Esophagus mucosa (tissue), 1 donor: ENCODE data around the gene ATP2C1. TPM values are rescaled to one million over a fixed set of nuclear protein-coding genes. Genes with fewer than 3 reads are reported as not detected.

ENCODE experiments used
- ATAC-seq: fragments of 200-7000 bp; cut with Tn5 transposase; one replicate; pipeline ENCODE4 v1.9.1; 2020
- total RNA-seq: library from RNA; stranded (reverse); gene quantifications from one replicate; pipeline ENCODE4 v1.2.4, GENCODE V29; 2023
- donor health status: DM: yes; HTN: yes; CAD: no.

Gene ATP2C1
- total RNA-seq, 1 donor from 2014 or later, result 33.9 TPM

DNA sequence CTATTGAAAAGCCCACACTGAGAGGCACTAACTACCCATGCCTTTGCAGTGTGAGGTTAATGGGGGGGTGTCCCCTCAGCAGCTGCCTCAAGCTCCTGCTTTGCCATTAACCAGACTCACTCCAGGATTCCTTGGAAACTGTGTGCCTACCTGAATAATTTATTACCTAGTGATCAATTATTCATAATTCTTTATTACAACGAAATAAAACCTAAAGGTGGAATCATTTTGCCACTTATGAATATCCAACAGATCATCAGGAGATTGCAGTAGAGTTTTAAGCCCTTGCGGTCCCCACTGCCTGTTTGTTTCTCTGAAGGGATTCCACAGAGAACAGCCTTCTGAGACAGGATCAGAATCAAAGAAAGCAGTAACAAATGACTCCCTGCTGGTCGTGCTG, 156.1 kb downstream of the ATP2C1 start:
- ATAC-seq, result no peak

DNA sequence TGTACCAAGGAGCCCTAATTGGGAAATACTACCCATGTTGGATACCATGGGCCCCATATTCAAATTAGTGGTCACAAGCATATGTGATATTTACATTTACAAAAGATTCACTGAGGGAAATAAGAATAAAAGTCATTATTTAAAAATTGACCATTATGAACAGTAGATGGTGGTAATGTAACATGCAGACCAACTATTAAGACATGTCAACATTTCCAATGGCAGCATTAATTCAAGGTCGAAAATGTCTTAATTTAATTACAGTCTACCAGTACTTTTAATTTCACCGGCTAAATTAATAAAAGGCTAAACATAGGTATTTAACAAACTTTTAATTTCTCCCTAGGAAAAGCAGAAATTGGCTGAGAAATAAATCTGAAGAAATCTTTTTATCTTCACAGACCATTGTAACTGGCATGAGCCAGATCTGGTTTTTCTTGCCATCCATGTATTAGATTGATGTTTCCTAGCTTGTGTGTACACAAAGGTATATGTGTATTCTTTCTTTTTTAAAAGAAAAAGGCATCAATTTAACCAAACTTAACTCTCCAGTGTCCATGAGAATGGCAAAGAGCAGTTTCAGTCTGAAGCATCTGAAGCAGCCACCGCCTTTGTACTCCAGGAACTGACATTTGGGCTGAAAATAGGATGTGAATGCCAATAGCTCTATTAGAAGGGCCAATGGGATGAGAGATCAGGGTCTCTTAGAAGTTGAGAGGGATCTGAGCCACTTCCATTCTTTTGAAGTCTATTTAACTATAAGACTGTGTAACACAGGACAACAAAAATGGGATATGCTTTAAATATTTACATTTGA, 159.4 kb downstream of the ATP2C1 start:
- ATAC-seq, result no peak

Other genes with a start within 250 kb of the ATP2C1 start
- 19.1 TPM for gene PIK3R4, start 147.3 kb upstream of the ATP2C1 start, total RNA-seq
- 4.8 TPM for gene ASTE1, start 132.7 kb downstream of the ATP2C1 start, total RNA-seq
- gene NEK11, start 132.8 kb downstream of the ATP2C1 start, total RNA-seq, result 3.4 TPM